HepG2 (cell line): ENCODE data around the gene ABHD2. TPM values are rescaled to one million over a fixed set of nuclear protein-coding genes. Genes with fewer than 3 reads are reported as not detected.

ENCODE experiments used
- AHR ChIP-seq: IDR thresholded peaks from 2 replicates; pipeline ENCODE4 v1.6.1; 2018; ENCODE audit warnings: missing genetic modification reagents, missing compliant biosample characterization
- BHLHE40 ChIP-seq: IDR thresholded peaks from 2 replicates; pipeline ENCODE4 v1.6.1; 2011; ENCODE audit warnings: low read length, improper control_type of control experiment
- CCAR2 ChIP-seq: fragments of 200-400 bp; formaldehyde crosslinking; optimal IDR thresholded peaks from 2 replicates; pipeline ENCODE3; 2018; ENCODE audit warnings: low read depth, mild to moderate bottlenecking, low read length, moderate library complexity
- CHD4 ChIP-seq: fragments of 200-600 bp; sonication (generic); IDR thresholded peaks from 2 replicates; pipeline ENCODE4 v1.7.0; 2017; ENCODE audit warnings: mild to moderate bottlenecking, low read length, borderline replicate concordance
- CREM ChIP-seq, 2 experiments: sonication (generic) in 1 of 2; formaldehyde crosslinking in 1 of 2; IDR thresholded peaks; 2 replicates each; pipeline versions ENCODE4 v1.4.0 to v1.6.1; 2016 to 2020; ENCODE audit warnings: antibody characterized with exemption in 1 of 2, mild to moderate bottlenecking in 1 of 2, missing genetic modification reagents in 1 of 2
- FOSL2 ChIP-seq: sonication (generic); formaldehyde crosslinking; IDR thresholded peaks from 2 replicates; pipeline ENCODE4 v1.4.0; 2020; ENCODE audit warnings: missing genetic modification reagents
- MED13 ChIP-seq: sonication (generic); formaldehyde crosslinking; IDR thresholded peaks from 2 replicates; pipeline ENCODE4 v1.5.0; 2020; ENCODE audit warnings: missing genetic modification reagents
- NAIF1 ChIP-seq: sonication (generic); formaldehyde crosslinking; IDR thresholded peaks from 2 replicates; pipeline ENCODE4 v1.5.0; 2020; ENCODE audit warnings: mild to moderate bottlenecking, missing genetic modification reagents, borderline replicate concordance
- NR2F2 ChIP-seq: IDR thresholded peaks from 2 replicates; pipeline ENCODE4 v1.6.1; 2012; ENCODE audit warnings: low read depth, inconsistent platforms, borderline replicate concordance
- POLR2A ChIP-seq, 2 experiments: IDR thresholded peaks; 2 replicates each; pipeline ENCODE4 v1.6.1; 2011; ENCODE audit warnings: low read depth in 2 of 2, low read length in 2 of 2, mild to moderate bottlenecking in 1 of 2, moderate library complexity in 1 of 2; ENCODE audit not compliant: insufficient read depth in 1 of 2
- POLR2AphosphoS2 ChIP-seq: IDR thresholded peaks from 2 replicates; pipeline ENCODE4 v1.6.1; 2011; ENCODE audit warnings: low read depth, low read length, improper control_type of control experiment
- RFXANK ChIP-seq: IDR thresholded peaks from 2 replicates; pipeline ENCODE4 v1.6.1; 2016
- ZBTB1 ChIP-seq: sonication (generic); formaldehyde crosslinking; IDR thresholded peaks from 2 replicates; pipeline ENCODE4 v1.4.0; 2020; ENCODE audit warnings: missing genetic modification reagents, borderline replicate concordance
- ZBTB20 ChIP-seq: sonication (generic); formaldehyde crosslinking; IDR thresholded peaks from 2 replicates; pipeline ENCODE4 v1.8.1; 2023; ENCODE audit warnings: missing genetic modification reagents, low read depth, mild to moderate bottlenecking, borderline replicate concordance
- ZHX1 ChIP-seq: sonication (generic); formaldehyde crosslinking; IDR thresholded peaks from 2 replicates; pipeline ENCODE4 v1.8.1; 2022; ENCODE audit warnings: low read depth, mild to moderate bottlenecking, missing genetic modification reagents
- ZNF138 ChIP-seq: sonication (generic); formaldehyde crosslinking; IDR thresholded peaks from 2 replicates; pipeline ENCODE4 v1.5.0; 2020; ENCODE audit warnings: mild to moderate bottlenecking, low read depth, missing genetic modification reagents
- ZNF180 ChIP-seq: sonication (generic); formaldehyde crosslinking; IDR thresholded peaks from 2 replicates; pipeline ENCODE4 v1.4.0; 2020; ENCODE audit warnings: low read depth, missing genetic modification reagents, borderline replicate concordance
- ZNF281 ChIP-seq: sonication (generic); formaldehyde crosslinking; IDR thresholded peaks from 2 replicates; pipeline ENCODE4 v1.4.0; 2020; ENCODE audit warnings: missing genetic modification reagents, borderline replicate concordance
- ZNF460 ChIP-seq: sonication (generic); formaldehyde crosslinking; IDR thresholded peaks from 2 replicates; pipeline ENCODE4 v1.5.1; 2020; ENCODE audit warnings: missing genetic modification reagents, mild to moderate bottlenecking, borderline replicate concordance
- ZNF580 ChIP-seq: IDR thresholded peaks from 2 replicates; pipeline ENCODE4 v1.6.1; 2016; ENCODE audit warnings: low read depth, borderline replicate concordance
- ZNF724P ChIP-seq: sonication (generic); formaldehyde crosslinking; IDR thresholded peaks from 2 replicates; pipeline ENCODE4 v1.8.0; 2022; ENCODE audit warnings: missing genetic modification reagents, borderline replicate concordance
- polyA plus RNA-seq, 8 experiments: library from polyadenylated mRNA; depleted of rRNA in 3 of 8; stranded (reverse) in 7 of 8; unstranded in 1 of 8; fragments of >200 nt; fragmentation: Illumina TruSeq in 4 of 8; extraction: Trizol in 4 of 8; gene quantifications; 2 replicates each; pipeline versions ENCODE4 v1.2.1 to v1.2.3, GENCODE V29; 2011 to 2016; ENCODE audit warnings: low read depth in 4 of 8, missing spikeins in 1 of 8, mixed read lengths in 1 of 8; ENCODE audit not compliant: insufficient read depth in 1 of 8
- total RNA-seq, 5 experiments: library from RNA; depleted of rRNA; stranded (reverse); fragments of >200 nt; fragmentation: Illumina TruSeq; extraction: Trizol; gene quantifications; 2 replicates each; pipeline ENCODE4 v1.2.3, GENCODE V29; 2016; ENCODE audit warnings: low read depth in 1 of 5
- TF ChIP-seq, protein P1 (sequence below): sonication (generic); formaldehyde crosslinking; IDR thresholded peaks from 2 replicates; pipeline ENCODE4 v1.5.0; 2020; ENCODE audit warnings: mild to moderate bottlenecking, missing genetic modification reagents, moderate library complexity

ABHD2 gene
- total and polyA plus RNA-seq, 2 of the 13 experiments (the other 11 are each of a cell fraction or from before 2014, with no cell fraction given), result 14.8 to 22.4 TPM

DNA sequence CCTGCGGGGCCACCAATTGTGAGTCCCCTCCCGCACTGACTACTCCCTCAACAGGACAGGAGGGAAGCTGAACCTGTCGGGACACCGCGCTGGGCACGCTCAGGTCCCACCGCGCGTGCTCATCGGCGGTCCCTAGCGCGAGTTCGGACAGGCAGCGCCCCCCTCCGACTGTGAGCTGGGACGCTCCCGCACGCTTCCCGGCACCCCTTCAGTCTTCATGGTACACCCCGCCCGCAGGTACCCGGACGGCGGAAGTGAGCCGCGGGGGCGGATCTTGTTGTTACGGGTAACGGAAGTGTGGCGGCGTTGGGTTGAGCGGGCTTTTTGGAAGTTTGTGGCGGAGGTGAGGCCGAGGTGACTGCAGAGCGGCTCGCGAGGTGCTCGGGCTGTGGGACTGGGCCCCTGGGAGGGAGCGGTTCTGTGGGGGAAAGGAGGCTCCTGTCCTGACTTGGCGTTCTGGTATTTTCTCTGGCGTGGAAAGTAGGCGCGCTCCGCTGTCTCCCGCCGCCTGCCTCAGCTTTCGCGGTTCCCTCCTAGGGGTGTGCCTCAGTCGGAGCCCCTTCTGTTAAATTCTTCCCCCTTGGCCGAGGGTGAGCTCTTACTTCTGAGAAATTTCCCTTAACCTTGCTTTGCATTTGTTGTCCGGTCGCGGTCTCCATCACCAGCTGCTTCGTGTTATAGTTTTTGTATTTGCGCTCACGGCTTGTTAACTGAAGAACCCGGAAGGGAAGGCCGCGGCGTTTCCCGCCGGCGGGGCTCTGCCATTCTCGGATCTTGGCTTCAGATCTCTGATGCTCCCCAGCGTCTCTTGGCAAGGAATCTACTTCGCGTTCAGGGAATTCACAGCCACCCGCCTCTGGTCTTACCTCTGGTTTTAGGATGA lies 155.7 kb downstream of the ABHD2 start, which contains the start of gene FANCI (continued):
- TF ChIP-seq NR2F2, result no peak; the same call in 1 of the 2 replicates
- no peak for TF ChIP-seq POLR2AphosphoS2
- TF ChIP-seq CCAR2, result no peak
- no peak for TF ChIP-seq NAIF1 (CRISPR knock-in tag)
- peak; percentile 85 for TF ChIP-seq ZNF138 (CRISPR knock-in tag)
- peak; percentile 97 for TF ChIP-seq BHLHE40
- TF ChIP-seq MED13 (CRISPR knock-in tag), result no peak
- TF ChIP-seq AHR (CRISPR knock-in tag), result peak; percentile 26; the same call in 1 of the 2 replicates
- no peak for TF ChIP-seq ZBTB1 (CRISPR knock-in tag)
- no peak; the same call in 1 of the 2 replicates for TF ChIP-seq ZNF580 (CRISPR knock-in tag)
- TF ChIP-seq CREM (IDR thresholded peaks at IDR 0.05), result peak; percentile 45; the same call in 1 of the 2 replicates
- TF ChIP-seq CREM (CRISPR knock-in tag; IDR thresholded peaks at IDR 0.05), result no peak
- TF ChIP-seq POLR2A (IDR thresholded peaks at IDR 0.05; ENCODE audit: insufficient read depth in 1 of 2, low read depth in 2 of 2, low read length in 2 of 2), result peak; percentile 60 to 81; a peak in 3 of 4 replicates
- no peak for TF ChIP-seq CHD4
- no peak for TF ChIP-seq ZNF180 (CRISPR knock-in tag)
- TF ChIP-seq FOSL2, result peak; percentile 45
- no peak for TF ChIP-seq ZNF724P (CRISPR knock-in tag)
- TF ChIP-seq ZHX1 (CRISPR knock-in tag), result no peak
- TF ChIP-seq, protein P1, sequence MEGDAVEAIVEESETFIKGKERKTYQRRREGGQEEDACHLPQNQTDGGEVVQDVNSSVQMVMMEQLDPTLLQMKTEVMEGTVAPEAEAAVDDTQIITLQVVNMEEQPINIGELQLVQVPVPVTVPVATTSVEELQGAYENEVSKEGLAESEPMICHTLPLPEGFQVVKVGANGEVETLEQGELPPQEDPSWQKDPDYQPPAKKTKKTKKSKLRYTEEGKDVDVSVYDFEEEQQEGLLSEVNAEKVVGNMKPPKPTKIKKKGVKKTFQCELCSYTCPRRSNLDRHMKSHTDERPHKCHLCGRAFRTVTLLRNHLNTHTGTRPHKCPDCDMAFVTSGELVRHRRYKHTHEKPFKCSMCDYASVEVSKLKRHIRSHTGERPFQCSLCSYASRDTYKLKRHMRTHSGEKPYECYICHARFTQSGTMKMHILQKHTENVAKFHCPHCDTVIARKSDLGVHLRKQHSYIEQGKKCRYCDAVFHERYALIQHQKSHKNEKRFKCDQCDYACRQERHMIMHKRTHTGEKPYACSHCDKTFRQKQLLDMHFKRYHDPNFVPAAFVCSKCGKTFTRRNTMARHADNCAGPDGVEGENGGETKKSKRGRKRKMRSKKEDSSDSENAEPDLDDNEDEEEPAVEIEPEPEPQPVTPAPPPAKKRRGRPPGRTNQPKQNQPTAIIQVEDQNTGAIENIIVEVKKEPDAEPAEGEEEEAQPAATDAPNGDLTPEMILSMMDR (CRISPR knock-in tag), result peak; percentile 99
- TF ChIP-seq RFXANK (CRISPR knock-in tag), result no peak
- no peak for TF ChIP-seq ZBTB20
- no peak; the same call in 1 of the 2 replicates for TF ChIP-seq ZNF460 (CRISPR knock-in tag)
- TF ChIP-seq ZNF281 (CRISPR knock-in tag), result no peak
